Hematopoietic multipotent progenitor cell (in vitro differentiated cells): ENCODE measurements around the gene ANO4. TPM values are rescaled to one million over a fixed set of nuclear protein-coding genes. Genes with fewer than 3 reads are reported as not detected.
A peak's percentile ranks its signal among the peaks of the same experiment; 100 is the strongest.
"Not testable (repeated sequence)": the region's sequence is repeated elsewhere in the genome, so short reads cannot be mapped to it uniquely, and the experiment has no call there.

Experiments used
- DNase-seq, 3 donors: peaks; one replicate each; pipeline ENCODE4 v3.0.0-alpha.2; 2011 to 2015; ENCODE audit warnings: low read depth in 2 of 3, low spot score in 2 of 3
- total RNA-seq: library from RNA; depleted of rRNA; stranded (reverse); fragments of >200 nt; gene quantifications from one replicate; pipeline ENCODE4 v1.2.3, GENCODE V29; 2012

Gene ANO4
- total RNA-seq, 1 donor = not detected

DNA sequence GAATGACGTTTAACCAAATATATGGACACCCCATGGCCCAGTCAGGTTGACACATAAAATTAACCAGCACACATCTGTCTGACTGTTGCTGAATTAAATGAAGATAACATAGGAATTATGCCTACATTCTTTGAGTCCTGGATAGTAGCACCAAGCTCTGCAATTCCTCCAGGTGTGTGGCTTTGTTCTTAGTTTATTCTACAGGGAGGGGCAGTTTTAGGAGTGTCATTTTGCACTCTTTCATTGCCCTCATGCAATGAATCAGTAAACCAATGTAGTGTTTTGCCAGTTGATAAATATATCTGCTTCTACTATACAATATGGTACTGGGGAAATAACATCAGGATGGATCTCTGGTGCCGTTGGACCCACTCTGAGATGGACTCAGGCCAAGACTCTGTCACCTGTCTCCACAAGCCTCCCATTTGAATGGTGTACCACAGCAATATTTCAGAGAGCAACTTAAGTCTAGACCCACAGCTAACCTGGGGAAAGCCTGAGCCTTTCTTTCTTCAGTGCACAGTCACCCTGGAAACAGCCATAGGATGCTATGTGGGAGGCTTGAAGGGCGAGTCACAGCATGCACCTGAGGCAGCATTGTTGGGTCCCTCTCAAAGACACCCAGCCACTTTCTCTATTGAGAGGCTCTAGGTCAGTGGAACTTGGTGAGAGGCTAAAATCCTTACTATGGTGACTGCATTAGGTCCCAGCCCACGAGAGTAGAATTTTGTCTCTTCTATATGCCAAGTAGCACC, 73.2 kb downstream of the ANO4 start:
- DNase-seq = no peak

GRCh38 chr12:100868487-100868886, 73.9 kb downstream of the ANO4 start:
- no peak for DNase-seq

DNA sequence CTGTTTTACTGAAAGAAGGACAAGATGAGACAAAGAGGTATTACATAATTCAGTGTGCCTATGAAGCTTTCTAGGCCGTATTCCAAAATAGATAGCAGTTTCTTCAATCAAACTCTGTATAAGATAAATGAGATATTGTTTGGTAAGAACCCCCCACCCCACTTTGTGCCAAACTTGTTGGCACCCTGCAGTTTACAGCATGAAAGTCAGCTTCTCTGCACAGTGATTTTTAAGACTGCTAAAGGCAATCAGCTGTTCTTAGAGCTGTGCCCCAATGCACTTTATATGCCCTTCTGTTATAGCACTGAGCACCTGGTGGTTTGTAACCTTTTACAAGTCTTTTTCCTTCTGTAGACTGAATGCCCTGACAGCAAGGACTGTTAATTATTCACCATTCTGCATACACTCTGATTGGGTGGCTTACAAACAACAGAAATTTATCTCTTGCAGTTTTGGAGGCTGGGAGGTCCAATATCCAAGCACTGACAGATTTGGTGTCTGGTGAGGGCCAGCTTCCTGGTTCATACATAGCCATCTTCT, 76.7 kb downstream of the ANO4 start:
- no peak for DNase-seq

- DNase-seq = no peak
Measured at GRCh38 chr12:100875156-100875555, 80.6 kb downstream of the ANO4 start.

- DNase-seq = no peak
Measured at GRCh38 chr12:100875771-100876170, 81.2 kb downstream of the ANO4 start.

DNA sequence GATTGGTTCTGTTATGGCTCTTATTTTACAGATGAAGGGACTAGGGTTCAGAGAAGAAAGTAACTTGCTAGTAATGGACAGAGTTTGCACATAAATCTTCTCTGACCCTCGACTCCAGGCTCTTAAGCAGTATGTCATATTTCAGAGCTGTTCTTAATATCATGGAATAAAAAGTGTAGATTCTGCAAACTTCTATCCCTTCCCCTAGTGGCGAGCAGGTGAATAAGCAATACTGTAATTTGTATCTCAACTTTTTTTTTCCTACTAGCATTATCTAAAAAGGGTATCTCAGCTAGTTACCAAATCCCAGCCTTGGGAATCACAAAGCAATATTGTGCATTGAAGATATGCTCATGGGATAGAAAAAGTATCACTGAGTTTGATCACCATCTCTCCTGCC, 83.2 kb downstream of the ANO4 start:
- DNase-seq = no peak

DNA sequence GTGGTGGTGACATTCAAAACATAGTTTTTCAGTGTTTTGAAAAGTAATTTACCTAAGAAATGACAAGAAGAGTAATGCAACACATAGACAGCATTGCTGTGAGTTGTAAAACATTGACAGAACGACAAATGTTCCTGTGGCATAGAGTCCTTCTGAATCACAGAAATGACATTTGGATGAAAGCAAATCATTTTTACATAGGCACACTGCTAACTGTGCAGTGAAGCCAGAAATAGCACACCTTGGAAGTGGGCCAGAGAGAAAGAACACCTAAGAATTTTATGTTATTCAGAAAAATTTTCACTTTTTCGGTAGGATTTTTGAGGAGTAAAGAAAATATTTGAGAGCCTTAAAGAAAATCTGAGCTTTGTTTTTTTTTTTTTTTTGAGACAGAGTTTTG, 100.6 kb downstream of the ANO4 start:
- no peak for DNase-seq

- DNase-seq = no peak
Measured at GRCh38 chr12:100896192-100896591, 101.6 kb downstream of the ANO4 start.

DNA sequence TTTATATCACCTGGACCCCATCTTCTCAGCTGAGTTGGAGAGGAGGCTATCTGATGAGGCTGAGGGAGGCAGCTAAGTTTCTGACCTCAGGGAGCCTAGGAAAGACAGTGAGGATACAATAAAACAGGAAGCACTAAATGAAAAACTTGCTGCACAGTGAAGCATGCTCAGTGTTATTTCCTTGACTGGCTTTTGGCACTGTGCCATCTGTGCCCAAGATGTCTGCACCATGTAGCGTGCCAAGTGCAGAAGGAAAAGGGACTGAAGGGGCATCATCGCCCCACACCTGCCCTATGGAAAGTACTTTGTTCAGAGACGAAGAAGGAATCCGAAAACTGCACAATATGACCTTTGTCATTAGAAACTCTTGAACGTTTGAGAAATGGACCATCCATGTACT, 102.7 kb downstream of the ANO4 start:
- DNase-seq = no peak

- DNase-seq = no peak
Measured at GRCh38 chr12:100899301-100899700, 104.7 kb downstream of the ANO4 start.

DNA sequence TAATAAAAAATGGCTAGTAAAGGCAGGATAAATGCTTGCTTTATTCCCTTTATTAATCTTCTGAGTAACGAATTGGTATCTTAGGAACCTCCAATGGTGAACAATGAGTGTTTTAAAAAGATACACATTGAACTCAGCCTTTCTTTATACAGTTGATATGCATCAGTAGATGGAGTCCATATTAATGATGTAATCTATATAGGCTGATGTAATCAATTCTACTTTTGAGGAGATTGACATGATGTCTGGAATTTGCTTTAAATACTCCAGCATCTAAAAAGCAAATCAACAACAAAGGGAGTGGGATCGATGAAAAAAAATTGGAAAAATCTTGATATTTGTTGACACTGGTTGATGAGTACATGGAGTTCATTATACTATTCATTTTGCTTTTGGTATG, 106.2 kb downstream of the ANO4 start:
- DNase-seq = no peak

- DNase-seq = no peak
Measured at GRCh38 chr12:100901266-100901665, 106.7 kb downstream of the ANO4 start.

DNA sequence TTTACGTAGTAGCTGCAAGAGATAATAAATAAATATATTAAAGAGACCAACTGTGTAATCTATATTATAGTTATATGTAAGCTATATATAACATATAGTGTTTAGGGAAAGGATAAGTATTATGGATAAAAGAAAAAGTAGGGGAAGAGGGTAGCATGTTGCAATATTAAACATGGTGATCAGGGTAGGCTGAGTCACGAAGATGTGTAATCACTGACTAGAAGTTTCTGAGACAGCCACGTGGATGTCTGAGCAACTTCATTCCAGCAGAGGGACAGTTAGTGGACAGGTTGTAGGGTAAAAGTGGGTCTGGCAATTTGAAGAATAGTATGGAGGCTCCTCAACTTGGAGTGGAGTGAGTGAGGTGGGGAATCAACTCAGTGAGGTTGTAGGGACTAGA, 109.7 kb downstream of the ANO4 start:
- no peak for DNase-seq

GRCh38 chr12:100908501-100908900, 113.9 kb downstream of the ANO4 start:
- no peak for DNase-seq

DNA sequence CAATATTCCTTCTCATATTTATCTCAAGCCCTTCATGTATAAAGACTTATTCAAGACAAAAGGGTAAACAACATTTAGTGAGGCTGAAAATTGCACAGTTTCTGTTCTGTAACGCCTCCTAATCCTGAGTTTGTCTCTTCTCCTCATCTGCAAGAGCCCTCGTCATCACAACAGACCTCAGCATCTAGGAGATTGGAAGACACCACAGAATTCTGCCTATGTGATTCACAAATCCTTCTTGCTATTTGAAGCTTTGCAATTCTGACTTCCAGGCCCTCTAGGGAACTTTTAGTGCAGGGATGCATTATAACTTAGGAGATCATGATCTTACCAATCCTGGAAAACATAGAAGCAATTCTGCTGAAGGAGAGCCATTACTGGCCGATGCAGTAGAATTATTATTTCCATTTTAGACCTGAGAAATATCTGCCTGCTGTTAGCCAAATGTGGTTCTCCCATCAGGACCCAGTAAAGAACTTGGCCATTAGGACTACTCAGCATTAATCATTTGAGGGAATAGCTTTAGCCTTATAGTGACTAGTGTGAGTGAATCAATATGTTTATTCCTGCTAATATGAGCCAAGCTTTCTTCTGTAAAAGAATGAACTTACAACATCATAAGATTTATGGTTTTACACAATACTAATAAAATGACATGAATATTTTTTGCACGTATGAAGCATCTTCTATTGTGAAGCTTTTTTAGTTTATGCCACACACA, 119.5 kb downstream of the ANO4 start:
- no peak for DNase-seq

DNA sequence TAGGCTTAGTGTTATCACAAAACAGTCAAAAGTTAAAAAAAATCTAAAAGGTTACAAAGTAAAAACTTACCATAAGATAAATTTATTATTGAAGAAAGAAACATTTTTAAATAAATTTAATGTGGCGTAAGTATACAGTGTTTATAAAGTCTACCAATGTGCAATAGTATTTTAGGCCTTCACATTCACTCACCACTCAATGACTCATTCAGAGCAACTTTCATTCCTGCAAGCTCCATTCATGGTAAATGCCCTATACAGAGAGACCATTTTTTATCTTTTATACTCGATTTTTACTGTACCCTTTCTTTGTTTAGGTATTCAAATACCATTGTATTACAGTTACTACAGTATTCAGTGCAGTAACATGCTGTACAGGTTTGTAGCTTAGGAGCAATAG, 124.5 kb downstream of the ANO4 start:
- no peak for DNase-seq

DNA sequence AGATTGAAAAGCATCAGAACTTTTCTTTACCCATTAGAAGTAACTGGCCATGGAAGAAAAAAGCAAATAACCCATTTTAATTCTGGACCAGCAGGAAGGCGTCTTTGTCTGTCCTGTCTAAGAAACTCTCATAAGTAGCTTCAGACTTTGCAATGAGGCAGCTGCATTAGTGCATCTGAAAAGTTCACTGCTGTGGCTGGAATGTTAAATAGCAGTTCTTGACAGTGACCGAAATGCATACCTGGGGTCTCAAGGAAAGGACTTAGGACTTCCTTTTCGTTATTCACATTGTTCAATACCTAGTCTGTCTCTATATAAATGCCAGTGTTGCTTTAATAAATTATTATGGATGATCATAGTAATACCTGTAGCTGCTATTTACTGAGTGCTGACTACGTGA, 125.9 kb downstream of the ANO4 start:
- DNase-seq = no peak

- peak in 1 of 3 donors; percentile 6 for DNase-seq
Measured at GRCh38 chr12:100926669-100927248, 132.2 kb downstream of the ANO4 start.

- no peak for DNase-seq
Measured at GRCh38 chr12:100927826-100928225, 133.2 kb downstream of the ANO4 start.

GRCh38 chr12:100932571-100932970, 138.0 kb downstream of the ANO4 start:
- DNase-seq = no peak

GRCh38 chr12:100933531-100933930, 139.0 kb downstream of the ANO4 start:
- DNase-seq = not testable (repeated sequence)

- no peak for DNase-seq
Measured at GRCh38 chr12:100935929-100936328, 141.4 kb downstream of the ANO4 start.
